Motor neuron (in vitro differentiated cells): Measurements from ENCODE around the gene RIMKLB. TPM values are rescaled to one million over a fixed set of nuclear protein-coding genes. Genes with fewer than 3 reads are reported as not detected.
"Not testable (repeated sequence)": the region's sequence is repeated elsewhere in the genome, so short reads cannot be mapped to it uniquely, and the experiment has no call there.

Experiments used
- ATAC-seq, 8 experiments: fragments of 200-7000 bp; cut with Tn5 transposase; replicated peaks in 6 of 8; 2 replicates each; pipeline ENCODE4 v1.8.0; 2021; ENCODE audit warnings: mild to moderate bottlenecking in 8 of 8, moderate library complexity in 8 of 8
- H3K27ac ChIP-seq, 2 donors: fragments of 250-450 bp; sonication (Bioruptor Pico); 2 replicates each; pipeline ENCODE4 v1.9.0; 2021; ENCODE audit warnings: antibody characterized with exemption in 2 of 2, mild to moderate bottlenecking in 2 of 2, moderate library complexity in 1 of 2
- H3K4me1 ChIP-seq, 2 donors: fragments of 250-450 bp; sonication (Bioruptor Pico); replicated peaks in 1 of 2; 2 replicates each; pipeline ENCODE4 v1.6.1; 2021; ENCODE audit warnings: antibody characterized with exemption in 2 of 2, mild to moderate bottlenecking in 2 of 2, moderate library complexity in 1 of 2
- H3K4me3 ChIP-seq, 5 donors: fragments of 250-450 bp; sonication (Bioruptor Pico); 2 replicates each; pipeline ENCODE4 v1.9.0; 2021; ENCODE audit warnings: antibody characterized with exemption in 5 of 5, mild to moderate bottlenecking in 5 of 5, moderate library complexity in 4 of 5
- WGBS, 10 experiments: fragments of 450-650 bp; shearing (Covaris generic); methylation state at CpG; one replicate each; pipeline ENCODE4 v1.0.0; 2022; 5-methylcytosine and 5-hydroxymethylcytosine counted together
- in situ Hi-C, 9 experiments: fragments of 400-800 bp; cut with MboI; loops; one replicate each; pipeline ENCODE4 v1.15.0; 2021; ENCODE audit warnings: low sequenced_read_pairs in 9 of 9, low pct_unique_long_range_greater_than_20kb in 2 of 9; ENCODE audit not compliant: unreplicated experiment in 9 of 9
- total RNA-seq, 8 experiments: library from RNA; unstranded; fragments of 300-600 nt; gene quantifications; 2 replicates each; pipeline versions ENCODE4 v1.2.3 to v1.2.4, GENCODE V29; 2022

RIMKLB gene
- total RNA-seq, 8 experiments from 2014 or later = 19.3 to 109 (median 71.1) TPM

GRCh38 chr12:8784290-8784888 is 86.6 kb downstream of the RIMKLB start:
- ATAC-seq = peak in 1 of 8 experiments; percentile 49
- no peak overlapping the region for H3K27ac ChIP-seq
- no peak overlapping the region for H3K4me3 ChIP-seq
- in situ Hi-C loops = no loop called here
- no peaks in the 10 kb centered on the region for H3K4me1 ChIP-seq

GRCh38 chr12:8785499-8785898 is 87.7 kb downstream of the RIMKLB start:
- 67 to 100% (median 87%) methylated on average over 1 to 3 of the region's 4 CpGs; no CpG with 5 or more reads in 4 of the 10 experiments for whole genome bisulfite sequencing, 10 experiments
- peaks cover 0 to 2% of the 10 kb centered on the region in 2 donors for H3K4me1 ChIP-seq
- no peak overlapping the region for H3K27ac ChIP-seq
- in situ Hi-C loops = no loop called here
- H3K4me3 ChIP-seq = no peak overlapping the region
- ATAC-seq = no peak

GRCh38 chr12:8787206-8787605 is 89.4 kb downstream of the RIMKLB start:
- H3K4me3 ChIP-seq, in situ Hi-C loops, H3K4me1 ChIP-seq, ATAC-seq: not testable (repeated sequence)
- no CpG with 5 or more reads among the region's 28 CpGs for WGBS, 10 experiments
- peak overlapping the region in 1 of 2 donors; percentile 37 for H3K27ac ChIP-seq

GRCh38 chr12:8788706-8789105 is 90.9 kb downstream of the RIMKLB start:
- H3K27ac ChIP-seq, ATAC-seq, in situ Hi-C loops, H3K4me1 ChIP-seq: not testable (repeated sequence)
- 0 to 61% (median 12%) methylated on average over 1 to 5 of the region's 13 CpGs; no CpG with 5 or more reads in 5 of the 10 experiments for WGBS, 10 experiments
- H3K4me3 ChIP-seq = peak overlapping the region; percentile 20 to 46 (median 38)

DNA sequence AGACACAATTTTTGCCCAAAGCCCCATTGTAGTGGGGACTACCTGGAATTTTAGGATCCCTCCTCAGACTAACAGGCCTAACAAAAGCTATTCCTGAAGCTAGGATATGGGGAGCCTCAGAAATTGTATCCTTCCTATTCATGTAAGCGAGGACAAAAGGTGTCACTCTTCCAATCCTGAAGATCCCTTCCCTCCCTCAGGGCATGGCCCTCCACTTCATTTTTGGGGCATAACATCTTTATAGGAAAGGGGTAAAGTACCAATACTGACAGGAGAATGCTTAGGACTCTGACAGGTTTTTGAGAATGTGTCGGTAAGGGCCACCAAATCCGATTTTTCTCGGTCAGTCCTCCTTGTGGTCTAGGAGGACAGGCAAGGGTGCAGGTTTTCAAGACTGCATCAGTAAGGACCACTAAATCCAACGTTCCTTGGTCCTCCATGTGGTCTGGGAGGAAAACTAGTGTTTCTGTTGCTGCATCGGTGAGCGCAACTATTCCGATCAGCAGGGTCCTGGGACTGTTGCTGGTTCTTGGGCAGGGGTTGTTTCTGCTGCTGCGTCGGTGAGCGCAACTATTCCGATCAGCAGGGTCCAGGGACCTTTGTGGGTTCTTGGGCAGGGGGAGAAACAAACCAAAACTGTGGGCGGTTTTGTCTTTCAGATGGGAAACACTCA is 91.7 kb downstream of the RIMKLB start:
- H3K4me1 ChIP-seq, H3K27ac ChIP-seq, in situ Hi-C loops, ATAC-seq: not testable (repeated sequence)
- 0 to 70% (median 33%) methylated on average over 1 to 9 of the region's 13 CpGs; no CpG with 5 or more reads in 2 of the 10 experiments for WGBS, 10 experiments
- H3K4me3 ChIP-seq = peak overlapping the region; percentile 20 to 46 (median 38)

DNA sequence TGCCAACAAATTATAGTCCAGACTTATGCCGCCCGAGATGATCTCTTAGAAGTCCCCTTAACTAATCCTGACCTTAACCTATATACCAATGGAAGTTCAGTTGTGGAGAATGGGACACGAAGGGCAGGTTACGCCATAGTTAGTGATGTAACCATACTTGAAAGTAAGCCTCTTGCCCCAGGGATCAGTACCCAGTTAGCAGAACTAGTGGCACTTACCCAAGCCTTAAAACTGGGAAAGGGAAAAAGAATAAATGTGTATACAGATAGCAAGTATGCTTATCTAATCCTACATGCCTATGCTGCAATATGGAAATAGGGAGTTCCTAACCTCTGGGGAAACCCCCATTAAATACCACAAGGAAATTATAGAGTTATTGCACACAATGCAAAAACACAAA is 95.4 kb downstream of the RIMKLB start:
- H3K4me1 ChIP-seq, ATAC-seq, H3K4me3 ChIP-seq, H3K27ac ChIP-seq, in situ Hi-C loops: not testable (repeated sequence)
- WGBS, 10 experiments = 94 to 100% (median 100%) methylated on average over 2 to 4 of the region's 4 CpGs; no CpG with 5 or more reads in 5 of the 10 experiments

GRCh38 chr12:8794611-8795010 is 96.8 kb downstream of the RIMKLB start:
- in situ Hi-C loops, H3K27ac ChIP-seq, H3K4me3 ChIP-seq, ATAC-seq, H3K4me1 ChIP-seq: not testable (repeated sequence)
- 98 to 100% methylated on average over 1 to 9 of the region's 21 CpGs; no CpG with 5 or more reads in 8 of the 10 experiments for WGBS, 10 experiments

DNA sequence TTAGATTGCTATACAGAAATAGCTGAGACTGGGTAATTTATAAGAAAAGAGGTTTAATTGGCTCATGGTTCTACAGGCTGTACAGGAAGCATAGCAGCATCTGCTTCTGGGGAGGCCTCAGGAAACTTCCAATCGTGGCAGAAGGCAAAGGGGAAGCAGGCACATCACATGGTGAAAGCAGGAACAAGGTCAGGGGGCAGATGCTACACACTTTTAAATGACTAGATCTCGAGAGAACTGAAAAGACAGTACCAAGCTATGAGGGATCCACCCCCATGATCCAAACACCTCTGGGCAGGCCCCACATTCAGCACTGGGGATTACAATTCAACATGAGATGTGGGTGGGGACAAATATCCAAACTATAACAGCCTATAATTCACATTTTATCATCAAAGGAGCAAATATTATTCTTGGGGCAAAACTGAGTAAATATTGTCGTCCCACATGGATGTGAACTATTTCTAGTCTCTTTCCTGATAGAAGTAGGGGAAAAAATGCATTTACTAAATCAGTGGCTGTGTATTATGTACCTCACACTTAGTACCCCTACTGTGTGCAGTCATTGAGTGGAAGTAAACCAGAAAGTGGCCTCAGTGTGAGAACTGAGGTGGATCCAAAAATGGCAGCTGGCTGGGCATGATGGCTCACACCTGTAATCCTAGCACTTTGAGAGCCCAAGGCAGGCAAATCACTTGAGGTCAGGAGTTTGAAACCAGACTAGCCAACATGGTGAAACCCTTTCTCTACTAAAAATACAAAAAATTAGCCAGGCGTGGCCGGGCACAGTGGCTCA is 99.2 kb downstream of the RIMKLB start:
- Histone ChIP-seq H3K27ac (no peak overlapping the region), H3K4me3 (no peak overlapping the region), H3K4me1 (no peaks in the 10 kb centered on the region)
- WGBS, 10 experiments = 0 to 100% (median 88%) methylated on average over 1 to 3 of the region's 5 CpGs; no CpG with 5 or more reads in 4 of the 10 experiments
- in situ Hi-C loops = no loop called here
- ATAC-seq = no peak

DNA sequence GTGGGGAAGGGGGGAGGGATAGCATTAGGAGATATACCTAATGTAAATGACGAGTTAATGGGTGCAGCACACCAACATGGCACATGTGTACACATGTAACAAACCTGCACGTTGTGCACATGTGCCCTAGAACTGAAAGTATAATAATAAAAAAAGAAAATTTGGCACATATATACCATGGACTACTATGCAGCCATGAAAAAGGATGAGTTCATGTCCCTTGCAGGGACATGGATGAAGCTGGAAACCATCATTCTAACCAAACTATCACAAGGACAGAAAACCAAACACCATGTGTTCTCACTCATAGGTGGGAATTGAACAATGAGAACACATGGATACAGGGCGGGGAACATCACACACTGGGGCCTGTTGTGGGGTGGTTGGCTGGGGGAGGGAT is 103.4 kb downstream of the RIMKLB start:
- ATAC-seq, H3K27ac ChIP-seq, in situ Hi-C loops, H3K4me1 ChIP-seq, H3K4me3 ChIP-seq: not testable (repeated sequence)
- 83 to 100% methylated on average over 1 of the region's 3 CpGs; no CpG with 5 or more reads in 8 of the 10 experiments for WGBS, 10 experiments

DNA sequence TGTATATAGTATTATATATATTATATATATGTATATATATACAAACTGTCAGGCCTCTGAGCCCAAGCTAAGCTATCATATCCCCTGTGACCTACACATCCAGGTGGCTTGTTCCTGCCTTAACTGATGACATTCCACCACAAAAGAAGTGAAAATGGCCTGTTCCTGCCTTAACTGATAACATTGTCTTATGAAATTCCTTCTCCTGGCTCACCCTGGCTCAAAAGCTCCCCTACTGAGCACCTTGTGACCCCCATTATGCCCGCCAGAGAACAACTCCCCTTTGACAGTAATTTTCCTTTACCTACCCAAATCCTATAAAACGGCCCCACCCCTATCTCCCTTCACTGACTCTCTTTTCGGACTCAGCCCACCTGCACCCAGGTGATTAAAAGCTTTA is 107.0 kb downstream of the RIMKLB start:
- WGBS, 10 experiments = 60 to 90% (median 80%) methylated on average over 1 to 2 of the region's 3 CpGs; no CpG with 5 or more reads in 7 of the 10 experiments
- ATAC-seq, H3K4me3 ChIP-seq, H3K27ac ChIP-seq, in situ Hi-C loops, H3K4me1 ChIP-seq: not testable (repeated sequence)

DNA sequence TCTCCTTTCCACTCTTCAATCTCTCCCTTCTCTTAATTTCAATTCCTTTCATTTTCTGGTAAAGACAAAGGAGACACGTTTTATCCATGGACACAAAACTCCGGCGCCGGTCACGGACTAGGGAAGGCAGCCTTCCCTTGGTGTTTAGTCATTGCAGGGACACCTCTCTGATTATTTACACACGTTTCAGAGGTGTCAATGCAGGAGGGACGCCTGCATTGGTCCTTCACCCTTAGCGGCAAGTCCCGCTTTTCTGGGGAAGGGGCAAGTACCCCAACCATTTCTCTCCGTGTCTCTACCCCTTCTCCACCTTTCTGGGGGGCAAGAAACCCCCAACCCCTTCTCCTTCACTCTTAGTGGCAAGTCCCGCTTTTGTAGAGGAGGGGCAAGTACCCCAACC is 107.7 kb downstream of the RIMKLB start:
- in situ Hi-C loops, H3K27ac ChIP-seq, H3K4me3 ChIP-seq, H3K4me1 ChIP-seq, ATAC-seq: not testable (repeated sequence)
- 82 to 100% (median 96%) methylated on average over 1 to 5 of the region's 11 CpGs; no CpG with 5 or more reads in 6 of the 10 experiments for WGBS, 10 experiments

DNA sequence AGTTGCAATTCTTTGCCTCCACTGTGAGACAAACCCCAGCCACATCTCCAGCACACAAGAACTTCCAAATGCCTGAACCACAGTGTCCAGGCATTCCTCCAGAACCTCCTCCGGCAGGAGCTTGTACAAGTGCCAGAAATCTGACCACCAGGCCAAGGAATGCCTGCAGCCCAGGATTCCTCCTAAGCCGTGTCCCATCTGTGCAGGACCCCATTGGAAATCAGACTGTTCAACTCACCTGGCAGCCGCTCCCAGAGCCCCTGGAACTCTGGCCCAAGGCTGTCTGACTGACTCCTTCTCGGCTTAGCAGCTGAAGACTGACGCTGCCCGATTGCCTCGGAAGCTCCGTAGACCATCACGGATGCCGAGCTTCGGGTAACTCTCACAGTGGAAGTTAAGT is 109.3 kb downstream of the RIMKLB start:
- not testable (repeated sequence) for ATAC-seq
- 87 to 100% (median 99%) methylated on average over 2 to 8 of the region's 11 CpGs; no CpG with 5 or more reads in 6 of the 10 experiments for WGBS, 10 experiments

GRCh38 chr12:8810112-8810511 is 112.3 kb downstream of the RIMKLB start:
- H3K27ac ChIP-seq, H3K4me1 ChIP-seq, in situ Hi-C loops, H3K4me3 ChIP-seq, ATAC-seq: not testable (repeated sequence)
- 33 to 100% (median 64%) methylated on average over 1 to 6 of the region's 7 CpGs; no CpG with 5 or more reads in 1 of the 10 experiments for WGBS, 10 experiments

More for the DNA sequence above, 109.3 kb downstream of the RIMKLB start:
- H3K27ac ChIP-seq, in situ Hi-C loops, H3K4me3 ChIP-seq, H3K4me1 ChIP-seq: not testable (repeated sequence)
